NCI-H446 treated with DMSO at 0.1 percent for 48 hours (cell line): ENCODE data around the gene CD274.
A peak's percentile ranks its signal among the peaks of the same experiment; 100 is the strongest.
"Not testable (repeated sequence)": the region's sequence is repeated elsewhere in the genome, so short reads cannot be mapped to it uniquely, and the experiment has no call there.

Experiments used
- DNase-seq: peaks from one replicate; lab custom pipeline; 2025; lab: John Stamatoyannopoulos, UW

CD274 gene

GRCh38 chr9:5438301-5439162, 11.8 kb upstream of the CD274 start:
- DNase-seq: no peak

- DNase-seq: no peak
These were observed 9.9 kb upstream of the CD274 start for GRCh38 chr9:5440426-5440825.

GRCh38 chr9:5441043-5441442, 9.3 kb upstream of the CD274 start:
- DNase-seq: no peak

- peak; percentile 69 for DNase-seq
These were observed 7.8 kb upstream of the CD274 start for GRCh38 chr9:5442400-5443011.

- DNase-seq: no peak
These were observed 6.5 kb upstream of the CD274 start for GRCh38 chr9:5443850-5444249.

- not testable (repeated sequence) for DNase-seq
These were observed 5.2 kb upstream of the CD274 start for GRCh38 chr9:5445096-5445495.

GRCh38 chr9:5445886-5446285, 4.5 kb upstream of the CD274 start:
- no peak for DNase-seq

- no peak for DNase-seq
These were observed 3.7 kb upstream of the CD274 start for GRCh38 chr9:5446451-5447236.

- DNase-seq: no peak
These were observed 3.0 kb upstream of the CD274 start for GRCh38 chr9:5447337-5447736.

GRCh38 chr9:5448016-5448415, 2.3 kb upstream of the CD274 start:
- no peak for DNase-seq

- no peak for DNase-seq
These were observed 1.6 kb upstream of the CD274 start for GRCh38 chr9:5448461-5449435.

GRCh38 chr9:5449521-5450358, 602 bp upstream of the CD274 start:
- no peak for DNase-seq

- DNase-seq: no peak
These were observed 1.9 kb downstream of the CD274 start for GRCh38 chr9:5452286-5452609.

GRCh38 chr9:5453004-5453403, 2.7 kb downstream of the CD274 start:
- DNase-seq: no peak

- peak; percentile 8 for DNase-seq
These were observed 3.3 kb downstream of the CD274 start for GRCh38 chr9:5453673-5454072.

- DNase-seq: no peak
These were observed 4.8 kb downstream of the CD274 start for GRCh38 chr9:5455181-5455580.

GRCh38 chr9:5459289-5459829, 9.0 kb downstream of the CD274 start:
- no peak for DNase-seq

GRCh38 chr9:5460157-5460556, 9.8 kb downstream of the CD274 start:
- DNase-seq: no peak

GRCh38 chr9:5464831-5465330, 14.5 kb downstream of the CD274 start:
- not testable (repeated sequence) for DNase-seq

- DNase-seq: no peak
These were observed 15.7 kb downstream of the CD274 start for GRCh38 chr9:5466005-5466404.
